ENCODE results near the gene STAC2.

DNA sequence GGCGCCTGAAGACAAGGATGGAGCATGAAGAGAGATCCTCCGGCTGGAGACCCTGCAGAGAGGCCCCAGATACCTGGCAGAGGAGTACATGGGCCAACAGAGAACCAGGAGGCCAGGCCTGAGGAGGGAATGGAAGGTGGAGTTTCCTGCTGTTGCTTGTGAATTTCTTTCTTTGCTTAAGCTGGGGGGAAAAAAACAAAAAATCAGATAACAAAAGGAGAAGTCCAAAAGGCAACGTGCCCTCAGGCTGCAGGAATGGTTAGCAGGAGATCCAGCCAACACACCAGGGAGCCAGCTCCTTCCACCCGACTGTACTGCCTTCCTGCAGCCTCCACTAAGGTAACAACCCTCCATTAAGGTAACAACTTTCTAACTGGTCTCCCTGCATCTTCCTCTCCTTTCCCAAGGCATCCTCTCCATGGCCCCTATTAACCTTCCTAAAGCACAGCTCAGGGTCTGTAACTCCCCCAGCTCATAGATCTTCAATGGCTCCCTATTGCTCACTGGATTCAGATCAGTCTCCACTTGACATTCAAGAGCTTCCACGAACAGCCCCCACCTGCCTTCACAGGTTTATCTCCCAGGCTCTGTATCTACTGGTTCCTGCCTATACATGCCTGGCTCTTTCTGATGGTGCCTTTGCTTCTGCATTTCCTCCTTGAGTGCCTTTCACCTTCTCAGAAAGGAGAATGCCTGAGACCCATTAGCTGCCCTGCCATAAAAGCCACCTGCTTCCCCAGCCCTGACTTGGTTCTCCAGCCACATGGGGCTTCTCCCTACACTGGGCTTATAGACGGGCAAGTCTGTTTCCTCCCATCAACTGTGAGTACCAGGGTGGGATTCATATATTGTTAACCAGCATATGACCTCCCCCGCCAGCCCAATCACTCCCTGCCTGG, 59.1 kb downstream of the STAC2 start:
- TF ChIP-seq EP300 (IDR thresholded peaks at IDR 0.05) (no peak), CTCF (IDR thresholded peaks at IDR 0.05) (no peak), POLR2A (IDR thresholded peaks at IDR 0.05) (no peak)
